GM19035 (cell line): ENCODE measurements around the gene OPA1.

Source experiments
- ATAC-seq: cut with Tn5 transposase; IDR thresholded peaks from one replicate; pipeline ENCODE4 v1.9.1; 2021; ENCODE audit not compliant: unreplicated experiment

Gene OPA1

DNA sequence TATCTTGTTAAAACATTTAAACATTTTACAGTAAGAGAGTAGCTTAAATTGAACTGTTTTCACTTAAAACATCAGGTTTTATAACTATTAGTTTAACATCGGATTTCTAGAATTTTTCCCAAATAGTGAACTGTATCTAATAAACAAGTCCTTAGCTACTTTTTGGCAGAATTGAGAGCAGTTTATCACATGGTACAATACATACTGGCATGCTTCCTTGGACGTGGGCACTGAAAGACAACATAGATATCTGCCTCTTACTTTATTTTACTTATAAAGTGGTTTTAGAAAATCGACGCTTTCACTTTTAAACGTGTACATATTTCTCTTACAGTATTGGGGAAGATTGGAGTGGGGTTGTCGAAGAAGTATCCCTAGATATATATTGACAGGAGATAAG lies 52.8 kb downstream of the OPA1 start:
- no peak for ATAC-seq

GRCh38 chr3:193648542-193649076 lies 55.6 kb downstream of the OPA1 start:
- ATAC-seq: no peak

DNA sequence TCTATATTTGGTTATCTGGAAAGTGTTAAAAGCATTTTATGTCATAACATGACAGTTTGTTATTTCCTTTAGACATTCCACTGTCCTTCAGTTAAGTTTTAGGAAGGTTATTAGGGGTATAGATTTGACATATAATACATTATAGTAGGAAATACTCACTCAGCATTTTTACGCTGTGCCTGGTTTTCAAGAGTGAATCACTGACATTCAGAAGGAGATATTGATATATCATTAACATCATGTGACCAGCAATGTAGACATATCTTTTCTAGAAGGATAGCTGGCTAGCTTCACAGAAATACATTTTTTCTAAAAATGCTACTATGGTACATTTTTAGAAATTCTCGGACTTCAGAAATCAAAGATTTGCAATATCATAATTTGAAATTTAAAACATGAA lies 57.6 kb downstream of the OPA1 start:
- ATAC-seq: no peak

GRCh38 chr3:193655831-193656433 lies 62.9 kb downstream of the OPA1 start:
- ATAC-seq: no peak

GRCh38 chr3:193656445-193656844 lies 63.4 kb downstream of the OPA1 start:
- no peak for ATAC-seq

DNA sequence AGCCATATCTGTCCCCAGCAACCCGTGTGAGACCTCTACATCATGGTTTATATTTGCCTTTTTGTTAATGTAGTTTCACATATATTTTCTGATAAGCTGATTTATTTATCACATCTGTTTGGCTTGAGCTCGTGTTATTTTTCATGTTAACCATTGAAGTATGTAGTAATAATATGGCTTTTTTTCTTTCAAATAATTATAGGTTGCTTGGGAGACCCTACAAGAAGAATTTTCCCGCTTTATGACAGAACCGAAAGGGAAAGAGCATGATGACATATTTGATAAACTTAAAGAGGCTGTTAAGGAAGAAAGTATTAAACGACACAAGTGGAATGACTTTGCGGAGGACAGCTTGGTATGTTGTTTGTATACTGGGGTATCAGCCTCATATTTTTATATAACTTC lies 63.9 kb downstream of the OPA1 start:
- no peak for ATAC-seq

GRCh38 chr3:193660171-193660570 lies 67.2 kb downstream of the OPA1 start:
- no peak for ATAC-seq

- no peak for ATAC-seq
Measured at GRCh38 chr3:193660698-193661411, 67.8 kb downstream of the OPA1 start.

DNA sequence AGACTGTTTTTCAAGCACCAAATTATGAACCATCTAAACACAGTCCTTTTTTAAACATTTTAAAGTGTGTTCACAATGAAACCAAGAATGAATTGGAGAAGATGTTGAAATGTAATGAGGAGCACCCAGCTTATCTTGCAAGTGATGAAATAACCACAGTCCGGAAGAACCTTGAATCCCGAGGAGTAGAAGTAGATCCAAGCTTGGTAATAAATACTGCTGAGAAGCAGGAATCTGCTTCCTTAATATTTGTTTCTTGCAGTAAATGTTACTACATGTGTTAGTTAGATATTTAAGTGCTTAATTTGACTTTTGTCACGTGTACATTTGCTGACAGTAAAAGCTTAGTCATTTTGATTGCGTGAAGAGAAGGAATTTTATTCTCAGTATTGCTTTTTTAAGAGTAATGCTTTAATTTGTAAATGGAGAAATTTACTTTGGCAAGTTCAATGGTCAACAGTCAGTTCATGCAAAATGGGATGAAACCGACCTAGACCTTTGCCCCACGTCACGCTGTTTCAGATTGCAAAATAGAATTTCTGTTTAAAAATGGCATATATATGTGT lies 69.8 kb downstream of the OPA1 start:
- ATAC-seq: no peak

DNA sequence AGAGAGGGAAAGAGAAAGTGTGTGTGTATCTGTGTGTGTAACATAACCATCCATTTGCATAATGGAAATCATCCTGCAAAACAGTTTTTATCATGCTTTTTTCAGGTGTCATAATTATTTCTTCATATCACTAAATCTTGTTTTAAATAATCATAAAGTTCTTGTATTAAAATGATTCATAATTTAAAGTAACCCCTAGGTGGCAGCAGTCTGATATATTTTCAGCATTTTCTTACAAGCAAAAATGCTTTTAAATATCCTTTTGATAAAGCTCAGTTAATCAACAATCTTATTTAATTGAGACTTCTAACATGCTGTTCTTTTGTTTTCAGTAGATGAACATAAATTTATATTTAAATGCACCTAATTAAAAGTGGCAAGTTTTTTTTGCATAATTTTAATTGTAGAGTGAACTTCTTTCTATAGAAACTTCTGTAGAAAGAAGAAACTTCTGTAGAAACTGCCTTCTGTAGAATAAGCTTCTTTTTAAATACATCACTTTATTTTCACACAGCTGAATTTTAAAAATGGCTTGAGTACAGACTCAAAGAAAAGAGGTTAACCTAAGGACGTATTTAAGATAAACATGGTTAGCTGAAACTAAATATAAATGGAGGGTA lies 72.5 kb downstream of the OPA1 start:
- no peak for ATAC-seq

DNA sequence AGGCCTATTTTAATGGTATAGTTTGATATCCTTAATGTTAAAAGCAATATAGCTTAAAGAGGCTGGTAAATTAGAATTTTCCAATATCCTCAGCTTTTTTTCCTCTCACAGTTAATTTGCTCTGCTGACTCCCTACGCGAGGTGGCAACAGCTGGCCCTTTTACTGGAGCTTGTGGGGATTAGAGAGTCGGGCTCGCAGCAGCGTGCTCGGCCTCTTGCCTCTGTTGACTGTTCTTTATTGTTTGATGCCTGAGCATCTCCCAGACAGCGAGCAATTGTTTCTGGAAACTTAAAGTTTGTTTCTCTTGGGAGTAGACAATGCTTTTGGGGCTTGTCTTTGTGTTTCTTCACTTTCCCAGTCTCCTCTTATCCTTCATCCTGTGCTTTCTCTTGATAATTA lies 80.8 kb downstream of the OPA1 start:
- no peak for ATAC-seq

DNA sequence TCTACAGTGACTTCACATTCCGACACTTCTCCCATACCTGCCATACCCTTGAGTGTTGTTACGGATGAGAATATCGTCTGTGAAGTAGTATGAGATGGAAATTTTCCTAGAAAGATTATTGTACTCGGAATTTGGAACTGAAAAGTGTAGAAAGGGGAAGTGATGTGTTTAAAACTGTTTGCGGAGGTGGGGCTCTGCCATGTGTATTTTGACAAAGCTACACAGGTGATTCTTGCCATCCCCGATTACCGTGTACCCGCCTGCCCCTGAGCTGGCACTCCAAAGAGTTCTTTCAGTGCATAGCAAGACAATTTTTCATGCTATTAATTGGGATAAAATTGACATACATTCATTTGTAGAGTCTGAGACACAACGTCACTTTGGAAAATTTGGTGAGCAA lies 81.7 kb downstream of the OPA1 start:
- ATAC-seq: no peak

DNA sequence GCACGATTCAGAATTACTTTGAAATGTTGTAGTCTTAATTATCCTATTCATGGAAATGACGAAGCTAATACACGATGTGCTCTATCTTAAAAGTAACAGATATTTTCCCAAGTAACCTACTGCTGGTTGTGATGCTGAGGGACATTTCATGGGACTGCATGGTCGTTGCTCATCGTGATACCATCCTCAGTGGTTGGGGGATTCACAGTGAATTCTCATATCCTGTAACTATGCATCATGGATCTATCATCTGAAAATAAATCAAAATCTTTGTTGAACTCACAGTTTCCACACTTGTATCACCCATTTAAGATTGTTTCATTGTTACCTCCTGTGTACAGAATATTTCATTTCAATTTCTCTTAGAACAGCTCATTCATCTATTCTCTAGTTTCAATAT lies 84.7 kb downstream of the OPA1 start:
- no peak for ATAC-seq

- no peak for ATAC-seq
Measured at GRCh38 chr3:193680220-193680619, 87.2 kb downstream of the OPA1 start.

GRCh38 chr3:193681631-193682030 lies 88.6 kb downstream of the OPA1 start:
- no peak for ATAC-seq

GRCh38 chr3:193686665-193687483 lies 93.9 kb downstream of the OPA1 start:
- ATAC-seq: no peak

GRCh38 chr3:193688834-193689714 lies 96.1 kb downstream of the OPA1 start:
- ATAC-seq: no peak

- ATAC-seq: no peak
Measured at GRCh38 chr3:193693774-193694173, 100.8 kb downstream of the OPA1 start.

DNA sequence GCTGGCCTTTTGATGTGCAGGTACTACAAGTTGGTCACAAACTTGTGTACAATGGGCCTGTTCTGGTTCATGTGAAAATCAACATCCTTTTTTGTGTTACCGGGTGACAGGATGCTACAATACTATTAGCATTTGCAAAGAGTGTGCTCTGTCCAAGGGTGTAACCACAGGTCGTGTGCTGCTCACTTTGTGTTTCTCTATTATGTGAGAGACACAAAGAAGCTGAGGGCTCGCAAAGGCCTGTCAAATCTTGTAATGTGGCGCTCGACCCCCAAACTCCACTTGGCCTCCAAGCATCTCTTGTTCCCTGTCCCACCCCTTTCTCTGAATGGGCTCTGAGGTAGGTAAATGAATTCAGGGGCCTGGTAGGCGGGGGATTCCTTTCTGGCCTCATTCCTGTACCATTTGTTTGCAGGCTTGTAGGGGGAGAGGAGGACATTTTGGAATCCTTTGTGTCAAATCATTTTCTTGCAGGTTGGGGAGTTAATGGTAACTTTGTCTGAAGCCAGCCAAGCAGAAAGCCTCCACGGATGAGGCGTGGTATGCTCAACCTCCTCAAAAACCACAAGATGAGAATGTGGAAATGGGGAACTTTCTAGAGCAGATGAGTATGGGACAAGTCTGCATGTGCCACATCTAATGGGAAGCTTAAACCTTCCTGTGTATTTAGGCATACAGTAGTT lies 109.1 kb downstream of the OPA1 start:
- ATAC-seq: no peak

DNA sequence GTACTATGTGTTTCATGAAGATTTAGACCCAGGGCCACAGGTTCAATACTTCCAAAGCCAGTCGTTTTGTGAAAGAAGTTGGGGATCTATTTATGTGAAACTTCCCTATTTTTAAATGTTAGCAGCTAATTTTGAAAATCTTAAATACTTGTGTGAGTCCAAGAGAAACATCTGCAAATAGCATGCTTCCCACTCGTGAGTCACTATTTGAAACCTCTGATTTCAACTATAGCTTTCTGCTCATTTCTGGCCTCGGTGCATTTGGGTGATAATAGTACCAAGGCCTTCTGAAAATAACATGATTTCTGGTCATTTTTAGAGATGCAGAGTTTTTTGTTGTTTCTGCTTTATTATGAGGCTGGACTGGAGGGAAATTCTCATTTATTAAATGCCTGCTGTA lies 110.0 kb downstream of the OPA1 start:
- no peak for ATAC-seq
